ENCODE measurements around the gene ESPNL.

Gene ESPNL

GRCh38 chr2:238129166-238130010 lies 29.2 kb downstream of the ESPNL start:
- no peak for DNase-seq

GRCh38 chr2:238130111-238130695 lies 30.1 kb downstream of the ESPNL start:
- no peak for DNase-seq

- DNase-seq: no peak
Observed at GRCh38 chr2:238130696-238131628, 30.8 kb downstream of the ESPNL start.

GRCh38 chr2:238131761-238132462 lies 31.8 kb downstream of the ESPNL start:
- DNase-seq: no peak

- no peak for DNase-seq
Observed at GRCh38 chr2:238132463-238133450, 32.6 kb downstream of the ESPNL start.

- no peak for DNase-seq
Observed at GRCh38 chr2:238133499-238134392, 33.6 kb downstream of the ESPNL start.

- DNase-seq: no peak
Observed at GRCh38 chr2:238134393-238134785, 34.2 kb downstream of the ESPNL start.

- no peak for DNase-seq
Observed at GRCh38 chr2:238135601-238136150, 35.5 kb downstream of the ESPNL start.

- peak; percentile 36 for DNase-seq
Observed at GRCh38 chr2:238136820-238137537, 36.8 kb downstream of the ESPNL start.

- no peak for DNase-seq
Observed at GRCh38 chr2:238137885-238138284, 37.7 kb downstream of the ESPNL start.

GRCh38 chr2:238138331-238139195 lies 38.4 kb downstream of the ESPNL start, which contains the start of gene KLHL30:
TSS of gene KLHL30 (plus strand) at chr2:238138668. CDS start at chr2:238140755, 2,087 bp downstream.
- no peak for DNase-seq

- DNase-seq: no peak
Observed at GRCh38 chr2:238139196-238140039, 39.3 kb downstream of the ESPNL start.

- DNase-seq: no peak
Observed at GRCh38 chr2:238140040-238140439, 39.9 kb downstream of the ESPNL start.

GRCh38 chr2:238140721-238141540 lies 40.8 kb downstream of the ESPNL start:
- no peak for DNase-seq

- DNase-seq: peak; percentile 53
Observed at GRCh38 chr2:238141541-238142318, 41.6 kb downstream of the ESPNL start.

Measured in HCEC 1CT (cell line).